Esophagus muscularis mucosa (tissue), 3 donors: ENCODE measurements around the gene SPOCK1.

Experiments used
- CTCF ChIP-seq, 3 experiments: fragments of 200-600 bp in 2 of 3; fragments of 450-650 bp in 1 of 3; sonication (generic) in 2 of 3; IDR thresholded peaks; one replicate each; pipeline ENCODE4 v1.5.1; 2017 to 2019; ENCODE audit warnings: antibody characterized with exemption in 3 of 3, mild to moderate bottlenecking in 2 of 3, moderate library complexity in 1 of 3
- POLR2AphosphoS5 ChIP-seq, 2 donors: sonication (generic); formaldehyde crosslinking; IDR thresholded peaks; one replicate each; pipeline ENCODE4 v1.6.1; 2017; ENCODE audit warnings: antibody characterized with exemption in 2 of 2

GRCh38 chr5:137448868-137449267 lies 50.3 kb downstream of the SPOCK1 start:
- TF ChIP-seq CTCF (IDR thresholded peaks at IDR 0.05) = no peak
- no peak for TF ChIP-seq POLR2AphosphoS5 (IDR thresholded peaks at IDR 0.05)
